Loucy (cell line): Measurements from ENCODE around the gene EPB41L1.

ENCODE experiments used
- H2AFZ ChIP-seq: fragments of 200-600 bp; sonication (generic); 2 replicates; pipeline ENCODE4 v1.6.0; 2016; ENCODE audit warnings: antibody characterized with exemption, mild to moderate bottlenecking, low read length, moderate library complexity
- H3F3A ChIP-seq: fragments of 200-600 bp; 2 replicates; pipeline ENCODE4 v1.6.0; 2016; ENCODE audit warnings: antibody characterized with exemption, low read depth, mild to moderate bottlenecking
- H3K27me3 ChIP-seq: fragments of 200-600 bp; sonication (generic); 2 replicates; pipeline ENCODE4 v1.6.1; 2014; ENCODE audit warnings: low read length, mild to moderate bottlenecking; ENCODE audit not compliant: insufficient read depth, poor library complexity, severe bottlenecking
- H3K36me3 ChIP-seq: fragments of 200-600 bp; sonication (generic); 2 replicates; pipeline ENCODE4 v1.6.1; 2016; ENCODE audit warnings: low read length; ENCODE audit not compliant: insufficient read depth
- H3K4me1 ChIP-seq: fragments of 200-600 bp; sonication (generic); 2 replicates; pipeline ENCODE4 v1.5.1; 2014; ENCODE audit warnings: low read length, mild to moderate bottlenecking; ENCODE audit not compliant: insufficient read depth, poor library complexity, severe bottlenecking
- H3K4me2 ChIP-seq: fragments of 200-600 bp; sonication (generic); 2 replicates; pipeline ENCODE4 v1.6.0; 2014; ENCODE audit warnings: antibody characterized with exemption, low read length, low read depth, mild to moderate bottlenecking; ENCODE audit not compliant: poor library complexity, severe bottlenecking
- H3K4me3 ChIP-seq: fragments of 200-600 bp; sonication (generic); 2 replicates; pipeline ENCODE4 v1.5.1; 2014; ENCODE audit warnings: low read length, mild to moderate bottlenecking, mixed read lengths; ENCODE audit not compliant: poor library complexity, severe bottlenecking
- H3K79me2 ChIP-seq: fragments of 200-600 bp; sonication (generic); 2 replicates; pipeline ENCODE4 v1.6.1; 2014; ENCODE audit warnings: low read length; ENCODE audit not compliant: insufficient read depth
- H3K9ac ChIP-seq: fragments of 200-600 bp; sonication (generic); 2 replicates; pipeline ENCODE4 v1.6.0; 2014; ENCODE audit warnings: mild to moderate bottlenecking, low read depth, low read length, moderate library complexity; ENCODE audit not compliant: poor library complexity, severe bottlenecking
- H3K9me2 ChIP-seq: fragments of 200-600 bp; sonication (generic); replicated peaks from 2 replicates; pipeline ENCODE4 v1.6.1; 2016; ENCODE audit warnings: low read depth, low read length, mixed read lengths
- H3K9me3 ChIP-seq: fragments of 200-600 bp; sonication (generic); 2 replicates; pipeline ENCODE4 v1.6.1; 2014; ENCODE audit warnings: mild to moderate bottlenecking, antibody characterized with exemption, low read length, low read depth; ENCODE audit not compliant: insufficient read depth
- H4K20me1 ChIP-seq: fragments of 200-600 bp; sonication (generic); 2 replicates; pipeline ENCODE4 v1.6.0; 2014; ENCODE audit warnings: antibody characterized with exemption, low read length, mild to moderate bottlenecking; ENCODE audit not compliant: insufficient read depth, poor library complexity, severe bottlenecking
- EZH2phosphoT487 ChIP-seq: fragments of 200-600 bp; IDR thresholded peaks from 2 replicates; pipeline ENCODE4 v1.6.1; 2018; ENCODE audit warnings: antibody characterized with exemption, mild to moderate bottlenecking, moderate library complexity, borderline replicate concordance
- TF ChIP-seq, protein P1 (sequence below): fragments of 200-600 bp; sonication (generic); conservative IDR thresholded peaks from 2 replicates; pipeline ENCODE4 v1.5.1; 2014; ENCODE audit warnings: mild to moderate bottlenecking, antibody characterized with exemption, low read length

EPB41L1 gene

GRCh38 chr20:36268440-36269342 is 114.2 kb downstream of the EPB41L1 start:
- Histone ChIP-seq H3K9me3 (no peaks in the 10 kb centered on the region), H3K9me2 (no peaks in the 10 kb centered on the region), H3K27me3 (no peaks in the 10 kb centered on the region), H4K20me1 (no peaks in the 10 kb centered on the region), H3K79me2 (no peaks in the 10 kb centered on the region), H3K36me3 (no peaks in the 10 kb centered on the region), H3F3A (no peaks in the 10 kb centered on the region), H3K4me3 (no peak overlapping the region), H2AFZ (no peak overlapping the region), H3K9ac (no peak overlapping the region), H3K4me2 (no peak overlapping the region), H3K4me1 (no peaks in the 10 kb centered on the region)
- TF ChIP-seq EZH2phosphoT487 = no peak
- TF ChIP-seq, protein P1, sequence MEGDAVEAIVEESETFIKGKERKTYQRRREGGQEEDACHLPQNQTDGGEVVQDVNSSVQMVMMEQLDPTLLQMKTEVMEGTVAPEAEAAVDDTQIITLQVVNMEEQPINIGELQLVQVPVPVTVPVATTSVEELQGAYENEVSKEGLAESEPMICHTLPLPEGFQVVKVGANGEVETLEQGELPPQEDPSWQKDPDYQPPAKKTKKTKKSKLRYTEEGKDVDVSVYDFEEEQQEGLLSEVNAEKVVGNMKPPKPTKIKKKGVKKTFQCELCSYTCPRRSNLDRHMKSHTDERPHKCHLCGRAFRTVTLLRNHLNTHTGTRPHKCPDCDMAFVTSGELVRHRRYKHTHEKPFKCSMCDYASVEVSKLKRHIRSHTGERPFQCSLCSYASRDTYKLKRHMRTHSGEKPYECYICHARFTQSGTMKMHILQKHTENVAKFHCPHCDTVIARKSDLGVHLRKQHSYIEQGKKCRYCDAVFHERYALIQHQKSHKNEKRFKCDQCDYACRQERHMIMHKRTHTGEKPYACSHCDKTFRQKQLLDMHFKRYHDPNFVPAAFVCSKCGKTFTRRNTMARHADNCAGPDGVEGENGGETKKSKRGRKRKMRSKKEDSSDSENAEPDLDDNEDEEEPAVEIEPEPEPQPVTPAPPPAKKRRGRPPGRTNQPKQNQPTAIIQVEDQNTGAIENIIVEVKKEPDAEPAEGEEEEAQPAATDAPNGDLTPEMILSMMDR = no peak

- H3F3A ChIP-seq = no peaks in the 10 kb centered on the region
- H2AFZ ChIP-seq = no peak overlapping the region
- H3K79me2 ChIP-seq = no peaks in the 10 kb centered on the region
- no peak overlapping the region for H3K4me2 ChIP-seq
- no peaks in the 10 kb centered on the region for H3K4me1 ChIP-seq
- H3K9me3 ChIP-seq = no peaks in the 10 kb centered on the region
- H4K20me1 ChIP-seq = no peaks in the 10 kb centered on the region
- no peaks in the 10 kb centered on the region for H3K9me2 ChIP-seq
- TF ChIP-seq, protein P1 = no peak
- no peak for TF ChIP-seq EZH2phosphoT487
- H3K9ac ChIP-seq = no peak overlapping the region
- H3K4me3 ChIP-seq = no peak overlapping the region
- no peaks in the 10 kb centered on the region for H3K36me3 ChIP-seq
- no peaks in the 10 kb centered on the region for H3K27me3 ChIP-seq
Measured at GRCh38 chr20:36269507-36269906, 115.0 kb downstream of the EPB41L1 start.

- TF ChIP-seq, protein P1 = no peak
- TF ChIP-seq EZH2phosphoT487 = no peak
- H3K36me3 ChIP-seq = no peaks in the 10 kb centered on the region
- no peak overlapping the region for H2AFZ ChIP-seq
- H3K9me2 ChIP-seq = no peaks in the 10 kb centered on the region
- no peak overlapping the region for H3K9ac ChIP-seq
- H3K27me3 ChIP-seq = no peaks in the 10 kb centered on the region
- H3K9me3 ChIP-seq = no peaks in the 10 kb centered on the region
- no peaks in the 10 kb centered on the region for H3K79me2 ChIP-seq
- H3K4me3 ChIP-seq = no peak overlapping the region
- H3K4me2 ChIP-seq = no peak overlapping the region
- no peaks in the 10 kb centered on the region for H3F3A ChIP-seq
- H3K4me1 ChIP-seq = no peaks in the 10 kb centered on the region
- no peaks in the 10 kb centered on the region for H4K20me1 ChIP-seq
Measured at GRCh38 chr20:36270744-36271638, 116.5 kb downstream of the EPB41L1 start.
